GM23248 (cell line): ENCODE results near the gene NDUFS6. TPM values are rescaled to one million over a fixed set of nuclear protein-coding genes. Genes with fewer than 3 reads are reported as not detected.

Experiments
- DNase-seq: peaks from one replicate; pipeline ENCODE4 v3.0.0-alpha.2; 2015
- H2AFZ ChIP-seq: fragments of 200-600 bp; sonication (generic); 2 replicates; pipeline ENCODE4 v1.6.1; 2016; ENCODE audit warnings: antibody characterized with exemption
- H3F3A ChIP-seq: fragments of 200-600 bp; sonication (generic); 2 replicates; pipeline ENCODE4 v1.6.1; 2016; ENCODE audit warnings: mild to moderate bottlenecking, antibody characterized with exemption, mixed run types; ENCODE audit not compliant: insufficient read depth
- H3K27ac ChIP-seq: fragments of 200-600 bp; sonication (generic); 2 replicates; pipeline ENCODE4 v1.5.1; 2016; ENCODE audit warnings: mild to moderate bottlenecking
- H3K27me3 ChIP-seq: fragments of 200-600 bp; sonication (generic); replicated peaks from 2 replicates; pipeline ENCODE4 v1.6.1; 2016; ENCODE audit warnings: mild to moderate bottlenecking; ENCODE audit not compliant: insufficient read depth
- H3K36me3 ChIP-seq: fragments of 200-600 bp; sonication (generic); 2 replicates; pipeline ENCODE4 v1.6.1; 2016; ENCODE audit warnings: low read depth, mild to moderate bottlenecking
- H3K4me1 ChIP-seq: fragments of 200-600 bp; sonication (generic); 2 replicates; pipeline ENCODE4 v1.6.1; 2016; ENCODE audit warnings: mild to moderate bottlenecking; ENCODE audit not compliant: insufficient read depth
- H3K4me2 ChIP-seq: fragments of 200-600 bp; sonication (generic); one replicate; pipeline ENCODE4 v1.6.1; 2016; ENCODE audit warnings: mild to moderate bottlenecking; ENCODE audit not compliant: unreplicated experiment
- H3K4me3 ChIP-seq: fragments of 200-600 bp; sonication (generic); 2 replicates; pipeline ENCODE4 v1.5.1; 2016; ENCODE audit warnings: mild to moderate bottlenecking
- H3K79me2 ChIP-seq: fragments of 200-600 bp; sonication (generic); 2 replicates; pipeline ENCODE4 v1.6.1; 2016; ENCODE audit warnings: mild to moderate bottlenecking; ENCODE audit not compliant: insufficient read depth
- H3K9ac ChIP-seq: fragments of 200-600 bp; sonication (generic); 2 replicates; pipeline ENCODE4 v1.6.1; 2016; ENCODE audit warnings: mild to moderate bottlenecking
- H3K9me2 ChIP-seq: fragments of 200-600 bp; sonication (generic); 2 replicates; pipeline ENCODE4 v1.6.1; 2016; ENCODE audit warnings: mixed run types, mild to moderate bottlenecking, moderate library complexity; ENCODE audit not compliant: insufficient read depth
- H3K9me3 ChIP-seq: fragments of 200-600 bp; sonication (generic); one replicate; pipeline ENCODE4 v1.6.1; 2017; ENCODE audit warnings: low read depth
- H4K20me1 ChIP-seq: fragments of 200-600 bp; sonication (generic); 2 replicates; pipeline ENCODE4 v1.6.0; 2016; ENCODE audit not compliant: insufficient read depth
- EZH2 ChIP-seq: fragments of 200-600 bp; sonication (generic); IDR thresholded peaks from 2 replicates; pipeline ENCODE4 v1.6.1; 2018; ENCODE audit warnings: antibody characterized with exemption, mild to moderate bottlenecking; ENCODE audit not compliant: insufficient read depth, poor library complexity, severe bottlenecking
- EZH2phosphoT487 ChIP-seq: fragments of 200-600 bp; sonication (generic); IDR thresholded peaks from 2 replicates; pipeline ENCODE4 v1.6.1; 2018; ENCODE audit warnings: antibody characterized with exemption, moderate library complexity, mild to moderate bottlenecking, low read depth; ENCODE audit not compliant: insufficient read depth
- WGBS, 2 experiments: methylation state at CpG; one replicate each; pipeline ENCODE4 v1.1.6; 2015 to 2017; ENCODE audit warnings: low lambda C conversion rate in 2 of 2, low coverage in 1 of 2; ENCODE audit errors: missing lambda C conversion rate in 2 of 2; 5-methylcytosine and 5-hydroxymethylcytosine counted together
- in situ Hi-C: fragments of 300-500 bp; cut with MboI; formaldehyde crosslinking; loops from 2 replicates; pipeline ENCODE4 v1.15.0; 2020
- polyA plus RNA-seq: library from polyadenylated mRNA; unstranded; fragments of >200 nt; fragmentation: Nextera tagmentation; extraction: Ambion mirVana; gene quantifications from 2 replicates; pipeline ENCODE4 v1.2.1, GENCODE V29; 2016
- total RNA-seq: library from RNA; depleted of rRNA; stranded (reverse); fragments of >200 nt; shearing (Covaris generic); gene quantifications from 2 replicates; pipeline ENCODE4 v1.2.3, GENCODE V29; 2014

NDUFS6 gene
- total and polyA plus RNA-seq, 2 experiments from 2014 or later: 39.6 to 106 TPM

DNA sequence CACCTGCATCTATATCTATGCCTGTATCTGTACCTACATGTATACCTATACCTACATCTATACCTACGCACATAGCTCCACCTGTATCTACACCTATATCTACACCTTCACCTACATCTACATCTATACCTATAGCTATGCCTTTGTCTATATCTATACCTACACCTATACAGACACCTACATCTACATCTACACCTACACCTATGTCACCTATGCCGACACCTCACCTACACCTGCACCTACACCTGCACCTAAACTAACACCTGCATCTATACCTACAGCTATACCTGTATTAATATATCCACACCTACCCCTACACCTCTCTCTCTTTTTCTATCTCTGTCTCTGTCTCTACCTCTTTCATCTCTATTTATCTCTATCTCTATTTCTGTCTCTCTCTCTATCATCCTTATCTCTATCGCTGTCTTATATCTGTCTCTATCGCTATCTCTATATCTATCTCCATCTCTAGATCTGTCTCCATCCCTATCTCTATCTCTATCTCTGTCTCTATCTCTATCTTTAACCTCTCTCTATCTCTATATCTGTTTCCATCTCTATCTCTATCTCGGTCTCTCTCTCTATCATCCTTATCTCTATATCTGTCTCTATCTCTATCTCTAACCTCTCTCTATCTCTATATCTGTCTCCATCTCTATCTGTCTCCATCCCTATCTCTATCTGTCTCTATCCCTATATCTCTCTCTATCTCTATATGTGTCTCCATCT, 43.7 kb downstream of the NDUFS6 start:
- no peaks in the 10 kb centered on the region for H3K9me2 ChIP-seq
- no peak overlapping the region for H3K27ac ChIP-seq
- H3K4me2 ChIP-seq: no peak overlapping the region
- DNase-seq: no peak
- no peaks in the 10 kb centered on the region for H3F3A ChIP-seq
- no peak for TF ChIP-seq EZH2phosphoT487
- H3K27me3 ChIP-seq: peaks cover 8% of the 10 kb centered on the region; the same call in 1 of the 2 replicates
- no peak overlapping the region for H3K9ac ChIP-seq
- no peaks in the 10 kb centered on the region for H3K9me3 ChIP-seq
- H3K4me1 ChIP-seq: no peaks in the 10 kb centered on the region
- H3K79me2 ChIP-seq: no peaks in the 10 kb centered on the region
- H2AFZ ChIP-seq: no peak overlapping the region
- no peaks in the 10 kb centered on the region for H3K36me3 ChIP-seq
- no peaks in the 10 kb centered on the region for H4K20me1 ChIP-seq
- in situ Hi-C loops: no loop called here
- 87 to 92% methylated on average over 5 of the region's 5 CpGs for WGBS, 2 experiments
- H3K4me3 ChIP-seq: no peak overlapping the region

GRCh38 chr5:1845696-1846095, 44.5 kb downstream of the NDUFS6 start:
- peaks cover 4% of the 10 kb centered on the region for H3K27me3 ChIP-seq
- no peak for DNase-seq

DNA sequence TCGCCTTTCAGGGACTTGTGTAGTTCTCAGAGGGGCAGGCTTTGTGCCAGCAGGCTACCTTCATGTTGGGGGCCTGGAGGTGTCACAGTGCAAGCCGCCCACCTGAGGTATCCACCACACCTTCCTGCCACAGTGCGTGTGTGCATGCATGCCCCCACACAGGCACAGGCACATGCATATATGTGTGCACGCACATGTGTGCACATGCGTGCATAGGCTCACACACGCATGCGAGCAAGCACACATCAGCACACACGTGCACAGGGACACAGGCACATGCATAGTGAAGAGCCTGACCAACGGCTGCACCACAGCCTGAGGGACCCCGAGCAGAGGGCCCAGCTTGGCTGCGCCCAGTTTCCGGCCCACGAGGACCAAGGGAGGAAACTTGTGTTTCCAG, 45.4 kb downstream of the NDUFS6 start:
- Histone ChIP-seq H3K9me2 (no peaks in the 10 kb centered on the region), H2AFZ (no peak overlapping the region)

More at GRCh38 chr5:1845696-1846095, 44.5 kb downstream of the NDUFS6 start:
- Histone ChIP-seq H3K36me3 (no peaks in the 10 kb centered on the region), H2AFZ (no peak overlapping the region), H3F3A (no peaks in the 10 kb centered on the region), H3K9ac (no peak overlapping the region), H3K79me2 (no peaks in the 10 kb centered on the region), H3K9me3 (no peaks in the 10 kb centered on the region), H3K4me3 (no peak overlapping the region), H4K20me1 (no peaks in the 10 kb centered on the region), H3K9me2 (no peaks in the 10 kb centered on the region), H3K4me1 (no peaks in the 10 kb centered on the region), H3K27ac (no peak overlapping the region), H3K4me2 (no peak overlapping the region)
- WGBS, 2 experiments: 51 to 73% methylated on average over 1 of the region's 1 CpG
- TF ChIP-seq EZH2phosphoT487 (no peak), EZH2 (no peak)
- in situ Hi-C loops: no loop called here

GRCh38 chr5:1847056-1847455, 45.8 kb downstream of the NDUFS6 start:
- no peaks in the 10 kb centered on the region for H3K9me3 ChIP-seq
- H3K36me3 ChIP-seq: no peaks in the 10 kb centered on the region
- no peaks in the 10 kb centered on the region for H3K4me1 ChIP-seq
- H3K79me2 ChIP-seq: no peaks in the 10 kb centered on the region
- H3K27ac ChIP-seq: no peak overlapping the region
- no peaks in the 10 kb centered on the region for H3K9me2 ChIP-seq
- TF ChIP-seq EZH2phosphoT487 (no peak), EZH2 (no peak)
- H3K4me3 ChIP-seq: no peak overlapping the region
- no peak overlapping the region for H2AFZ ChIP-seq
- no peaks in the 10 kb centered on the region for H4K20me1 ChIP-seq
- no peak for DNase-seq
- H3K27me3 ChIP-seq: peaks cover 16% of the 10 kb centered on the region
- no peaks in the 10 kb centered on the region for H3F3A ChIP-seq
- WGBS, 2 experiments: 39 to 47% methylated on average over 10 of the region's 10 CpGs
- no peak overlapping the region for H3K9ac ChIP-seq
- no peak overlapping the region for H3K4me2 ChIP-seq
- in situ Hi-C loops: no loop called here

More for the DNA sequence above, 45.4 kb downstream of the NDUFS6 start:
- WGBS, 2 experiments: 43 to 50% methylated on average over 8 to 12 of the region's 13 CpGs
- no peaks in the 10 kb centered on the region for H3F3A ChIP-seq
- no peaks in the 10 kb centered on the region for H3K79me2 ChIP-seq
- in situ Hi-C loops: no loop called here
- no peaks in the 10 kb centered on the region for H3K9me3 ChIP-seq
- peaks cover 13% of the 10 kb centered on the region for H3K27me3 ChIP-seq
- no peak for TF ChIP-seq EZH2
- TF ChIP-seq EZH2phosphoT487: no peak
- no peak overlapping the region for H3K9ac ChIP-seq
- H3K27ac ChIP-seq: no peak overlapping the region
- H4K20me1 ChIP-seq: no peaks in the 10 kb centered on the region
- no peaks in the 10 kb centered on the region for H3K4me1 ChIP-seq
- H3K4me2 ChIP-seq: no peak overlapping the region
- no peak for DNase-seq
- no peak overlapping the region for H3K4me3 ChIP-seq
- no peaks in the 10 kb centered on the region for H3K36me3 ChIP-seq
